Activated CD4-positive, alpha-beta T cell treated with anti-CD3 and anti-CD28 coated beads, Interleukin-2, Interleukin-6, amounts not matched to agents 100 ng/mL and 50 ng/mL, durations not matched to agents 16 hours and 8 hours (primary cell): ENCODE results near the gene KLF7.

ENCODE experiments used
- DNase-seq: peaks from one replicate; pipeline ENCODE4 v3.0.0-alpha.2; 2020

The KLF7 gene

GRCh38 chr2:207088276-207088675 lies 77.5 kb downstream of the KLF7 start:
- no peak for DNase-seq

DNA sequence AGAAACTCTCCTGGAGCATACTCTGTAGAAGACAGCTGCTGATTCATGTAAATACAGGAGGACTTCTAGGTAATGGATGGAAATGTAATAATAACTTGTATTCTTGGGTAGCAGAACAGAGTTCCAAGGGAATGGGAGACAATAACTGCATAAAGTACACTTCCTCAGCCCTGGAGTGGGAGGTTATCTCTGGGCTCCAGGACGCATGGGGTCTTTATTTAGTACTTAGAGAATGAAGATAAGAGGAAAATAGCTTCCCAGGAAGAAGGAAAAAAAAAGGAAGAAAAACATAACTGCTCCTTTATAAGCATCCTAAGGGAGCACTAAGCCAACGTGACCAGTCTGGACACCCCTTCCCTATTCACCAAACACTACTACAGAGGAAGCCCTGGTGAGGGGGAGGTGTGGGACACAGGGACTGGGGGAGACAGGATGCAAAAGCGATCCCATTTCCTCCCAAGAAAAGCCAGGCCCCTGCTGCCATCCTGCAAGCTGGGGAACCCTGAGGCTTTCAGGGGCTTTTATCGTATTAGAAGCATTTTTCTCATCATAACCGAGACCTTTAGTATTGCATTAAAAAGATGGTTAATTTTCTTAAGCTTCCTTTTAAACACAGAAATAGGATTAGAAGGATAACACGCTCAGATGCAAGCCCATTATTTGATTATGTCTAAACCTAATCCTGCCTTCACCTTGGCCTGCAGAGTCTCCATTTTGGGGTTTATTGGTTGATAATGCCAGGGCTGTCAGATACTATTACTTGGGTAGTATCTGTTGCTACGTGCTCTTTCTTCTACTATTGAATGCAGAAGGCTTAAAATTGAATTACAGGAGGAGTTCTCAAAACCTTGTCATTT lies 78.5 kb downstream of the KLF7 start:
- DNase-seq = no peak

GRCh38 chr2:207086136-207086535 lies 79.6 kb downstream of the KLF7 start:
- DNase-seq = no peak

GRCh38 chr2:207085110-207085509 lies 80.6 kb downstream of the KLF7 start:
- DNase-seq = no peak

- DNase-seq = no peak
Measured at GRCh38 chr2:207083361-207084110, 82.2 kb downstream of the KLF7 start.

GRCh38 chr2:207082619-207083018 lies 83.1 kb downstream of the KLF7 start:
- no peak for DNase-seq

GRCh38 chr2:207078186-207078798 lies 87.5 kb downstream of the KLF7 start:
- no peak for DNase-seq

DNA sequence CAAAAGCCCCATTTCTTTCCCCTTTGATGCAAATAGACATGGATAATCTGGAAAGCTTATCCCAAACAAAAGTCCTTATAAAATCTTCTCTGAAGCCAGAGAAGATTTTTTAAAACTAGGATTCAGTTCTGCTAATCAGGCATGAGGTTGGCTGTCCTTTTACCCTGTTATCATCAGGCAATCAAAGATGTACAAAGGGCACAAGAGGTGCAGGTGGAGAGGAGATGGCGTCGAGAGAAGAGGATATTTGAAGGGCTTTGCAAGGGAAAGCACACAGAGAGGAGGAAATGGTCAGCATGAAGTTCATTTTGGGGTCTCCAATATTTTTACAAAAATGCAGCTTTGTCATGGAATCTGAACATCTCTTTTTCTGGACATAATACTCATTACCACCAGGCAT lies 88.5 kb downstream of the KLF7 start:
- no peak for DNase-seq

DNA sequence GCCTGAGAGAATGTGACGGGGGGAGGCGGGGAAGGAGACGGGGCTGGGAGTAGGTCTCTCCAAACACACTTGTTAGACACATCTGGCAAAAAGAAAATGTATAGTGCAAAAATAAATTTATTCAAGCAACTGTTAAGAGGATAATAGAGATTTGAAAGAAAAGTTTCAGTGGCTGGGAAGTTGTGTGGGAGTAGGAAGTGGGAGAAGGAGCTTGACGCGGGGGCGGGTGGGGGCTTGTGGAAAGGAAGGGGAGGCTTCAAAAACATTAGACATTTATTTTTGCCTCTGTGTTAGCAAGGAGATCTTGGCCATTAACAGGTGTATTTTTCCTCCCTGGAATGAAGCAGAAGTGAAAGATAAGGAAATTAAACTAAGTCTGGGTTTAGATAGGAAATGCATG lies 90.3 kb downstream of the KLF7 start:
- no peak for DNase-seq

DNA sequence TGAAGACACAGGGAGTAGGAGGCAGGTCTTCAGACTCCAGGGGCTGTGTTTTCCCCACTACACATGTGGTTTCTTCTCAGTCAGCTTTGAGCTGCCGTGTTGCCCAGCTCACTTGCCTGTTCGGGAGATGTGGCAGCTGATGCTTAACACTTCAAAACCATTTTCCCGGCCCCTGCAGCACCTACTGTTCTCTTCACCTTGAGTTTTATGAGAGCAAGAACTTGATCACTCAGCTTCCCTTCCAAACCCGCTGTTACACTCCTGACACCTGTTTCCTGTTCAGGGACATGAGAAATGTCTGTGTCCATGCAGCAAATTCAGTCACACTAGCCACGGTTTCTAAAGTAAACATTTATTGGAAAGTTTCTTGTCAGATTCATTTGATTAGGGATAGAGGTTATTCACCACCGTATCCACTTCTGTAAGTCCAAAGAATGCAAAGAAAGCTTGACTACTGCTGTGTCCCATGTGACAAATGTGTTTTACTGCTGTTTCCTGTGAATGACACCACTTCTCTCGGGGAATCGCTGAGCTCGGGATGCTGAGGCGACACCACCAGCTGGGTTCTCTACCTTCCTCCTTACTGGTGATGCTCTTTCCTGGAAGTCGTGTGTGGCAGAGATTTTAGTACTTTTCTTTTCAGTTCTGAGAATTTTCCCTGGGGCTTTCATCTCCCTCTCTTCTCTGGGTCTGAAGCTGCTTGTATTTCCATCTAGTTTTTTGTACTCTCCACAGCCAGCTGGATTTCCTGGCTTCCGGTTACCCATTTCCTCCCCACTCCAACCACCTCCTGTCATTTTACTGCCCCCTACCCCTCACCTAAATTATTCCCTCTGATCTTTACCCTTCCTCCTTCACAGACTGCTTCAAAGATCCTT lies 91.7 kb downstream of the KLF7 start:
- DNase-seq = peak; percentile 69

DNA sequence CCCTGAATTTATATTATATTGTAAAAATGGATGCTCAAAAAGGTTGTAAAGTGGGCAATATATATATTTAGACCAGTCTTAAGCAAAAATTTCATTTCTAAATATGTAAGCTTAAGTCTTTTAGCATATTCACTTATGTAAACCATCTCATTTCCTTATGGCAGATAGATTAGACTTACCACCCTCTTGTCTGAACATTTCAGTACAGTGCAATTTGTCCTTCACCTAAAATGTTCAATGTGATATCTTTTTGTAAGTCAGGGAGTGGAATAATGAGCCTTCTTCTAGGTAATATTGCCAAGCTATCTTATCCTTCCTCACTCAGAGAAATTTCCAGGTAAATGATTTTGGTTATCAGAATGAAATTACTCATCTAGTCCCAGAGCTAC lies 92.3 kb downstream of the KLF7 start:
- DNase-seq = no peak

GRCh38 chr2:207072571-207072970 lies 93.2 kb downstream of the KLF7 start:
- DNase-seq = no peak

DNA sequence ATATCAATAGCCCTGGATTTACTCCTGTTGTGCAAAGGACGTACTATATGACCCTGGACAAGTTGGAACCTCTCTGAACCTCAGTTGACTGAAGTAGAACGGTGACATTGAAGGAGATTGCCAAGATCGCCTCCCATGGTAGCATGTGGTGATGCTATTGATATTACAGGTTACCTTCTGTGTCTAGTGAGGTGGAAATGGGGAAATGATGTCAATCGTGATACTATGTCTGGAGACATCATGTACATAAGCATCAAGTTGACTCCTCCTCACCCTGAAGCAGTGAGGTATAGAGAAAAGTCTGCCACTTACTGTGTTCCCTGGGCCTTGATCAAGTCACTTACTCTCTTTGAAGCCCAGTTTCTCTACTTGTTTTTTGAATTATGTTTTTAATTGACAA lies 93.9 kb downstream of the KLF7 start:
- DNase-seq = no peak

DNA sequence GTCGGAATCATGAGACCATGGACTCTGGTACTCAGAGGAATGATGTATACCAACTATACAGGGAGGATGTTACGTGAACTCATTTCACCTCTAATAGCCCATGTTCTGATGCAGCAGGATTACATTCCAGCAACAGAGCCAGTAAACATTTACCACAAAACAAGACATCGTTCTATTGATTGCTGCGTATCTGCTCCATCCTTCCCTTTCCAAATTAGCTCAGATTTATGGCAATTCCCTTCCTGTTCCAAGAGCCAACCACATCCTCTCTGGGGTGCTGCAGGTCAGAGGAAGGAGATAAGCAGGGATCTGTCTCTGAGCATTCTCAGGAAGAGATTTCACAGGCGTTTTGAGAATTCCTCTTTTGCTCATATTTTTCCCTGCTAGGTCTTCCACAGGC lies 98.3 kb downstream of the KLF7 start:
- no peak for DNase-seq

DNA sequence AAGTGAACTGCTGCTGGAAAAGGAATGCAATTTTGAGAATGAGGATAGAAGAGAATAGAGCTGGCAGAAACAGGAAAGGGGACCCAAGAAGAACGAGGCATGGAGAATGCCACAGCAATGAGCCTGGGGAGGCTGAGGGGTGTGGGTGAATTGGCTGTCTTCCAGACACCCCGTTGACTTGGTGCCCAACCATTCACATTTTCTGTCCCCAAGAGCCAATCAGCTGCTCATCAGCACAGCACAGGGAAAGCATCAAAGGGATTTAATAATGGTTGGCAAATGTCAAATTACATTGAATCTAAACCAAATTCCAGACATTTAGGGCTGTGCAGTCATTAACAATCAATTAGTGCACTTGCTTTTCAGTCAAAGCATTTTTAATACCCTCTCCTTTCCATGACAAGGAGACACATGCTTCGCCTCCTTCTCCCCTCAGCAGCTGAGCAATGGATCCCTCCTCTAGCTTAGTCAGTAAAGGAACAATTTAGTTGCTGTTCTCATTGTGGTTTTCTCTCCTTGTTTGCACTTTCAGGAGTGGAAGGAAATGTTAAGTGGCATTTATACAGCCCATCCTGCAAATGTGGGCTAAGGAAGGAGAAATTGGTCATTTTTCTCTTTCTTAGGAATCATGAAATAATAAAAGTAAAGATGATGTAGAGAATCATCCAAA lies 98.8 kb downstream of the KLF7 start:
- DNase-seq = no peak

DNA sequence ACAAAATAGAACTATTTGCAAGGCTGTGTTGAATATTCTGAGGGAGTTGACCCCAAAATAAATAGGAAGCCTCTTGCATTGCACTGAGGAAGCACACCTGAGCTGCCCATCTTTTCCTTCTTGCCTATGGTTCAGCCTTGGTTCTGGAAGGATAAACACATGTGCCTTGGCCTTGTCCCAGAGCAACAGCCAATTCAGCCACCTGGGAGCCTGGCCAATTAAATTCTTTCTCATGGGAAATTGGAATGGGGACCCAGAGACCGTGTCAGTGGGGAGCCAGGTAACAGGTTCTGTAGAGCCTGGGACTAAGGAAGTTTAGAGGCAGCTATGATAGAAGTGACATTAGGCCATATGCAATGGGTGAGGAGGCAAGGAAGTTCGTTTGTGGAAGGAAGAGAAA lies 99.6 kb downstream of the KLF7 start:
- no peak for DNase-seq

- DNase-seq = no peak
Measured at GRCh38 chr2:207064128-207064690, 101.5 kb downstream of the KLF7 start.

- no peak for DNase-seq
Measured at GRCh38 chr2:207061181-207061580, 104.6 kb downstream of the KLF7 start.

- DNase-seq = no peak
Measured at GRCh38 chr2:207055257-207055656, 110.5 kb downstream of the KLF7 start.

GRCh38 chr2:207054521-207054920 lies 111.2 kb downstream of the KLF7 start:
- DNase-seq = no peak

DNA sequence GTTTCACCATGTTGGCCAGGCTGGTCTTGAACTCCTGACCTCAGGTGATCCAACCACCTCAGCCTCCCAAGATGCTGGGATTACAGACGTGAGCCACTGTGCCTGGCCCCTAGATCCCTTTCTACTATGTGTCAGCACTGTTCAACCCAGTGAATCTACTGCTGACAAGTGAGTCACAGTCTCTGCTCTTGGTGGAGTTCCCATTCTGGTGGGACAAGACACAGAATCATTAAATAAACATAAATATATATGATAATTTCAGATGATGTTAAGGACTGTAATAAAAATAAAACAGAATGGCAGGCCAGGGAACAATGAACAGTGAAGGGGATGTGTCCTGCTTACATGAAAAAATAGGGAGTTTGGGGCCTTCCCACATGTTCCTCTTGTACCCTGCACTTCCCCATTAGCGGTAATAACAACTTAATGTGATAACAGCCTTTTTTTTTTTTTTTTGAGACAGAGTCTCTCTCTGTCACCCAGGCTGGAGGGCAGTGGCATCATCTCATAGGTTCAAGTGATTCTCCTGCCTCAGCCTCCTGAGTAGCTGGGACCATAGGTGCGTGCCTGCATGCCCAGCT lies 114.3 kb downstream of the KLF7 start:
- DNase-seq = no peak

DNA sequence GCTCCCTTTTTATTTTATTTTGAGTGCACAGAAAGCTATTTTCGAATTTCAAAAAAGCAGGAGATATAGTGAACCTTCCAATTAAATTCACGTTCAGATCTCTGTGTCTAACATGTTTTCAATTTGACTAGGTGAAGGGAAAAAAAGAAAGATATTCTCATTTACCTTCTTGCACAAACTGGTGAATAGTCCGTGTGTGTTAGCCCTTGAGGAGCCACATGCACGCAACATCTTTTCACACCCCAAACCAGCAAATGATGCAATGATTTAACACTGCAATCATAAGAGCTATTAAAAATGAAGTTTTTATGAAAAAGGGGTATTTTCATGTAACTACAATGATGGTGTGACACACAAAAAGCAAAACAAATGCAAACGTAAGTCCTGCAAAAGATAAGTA lies 116.6 kb downstream of the KLF7 start:
- no peak for DNase-seq
